ENCODE measurements around the gene DNAJC15.

GRCh38 chr13:43071824-43072223 is 48.4 kb downstream of the DNAJC15 start:
- TF ChIP-seq SUZ12 (IDR thresholded peaks at IDR 0.05; ENCODE audit: extremely low read depth, insufficient read depth, insufficient read length) (no peak), YY1 (IDR thresholded peaks at IDR 0.05; ENCODE audit: insufficient read depth, insufficient read length) (no peak), ZNF274 (IDR thresholded peaks at IDR 0.05; ENCODE audit: low read depth, low read length) (no peak)
